Hepatocyte (in vitro differentiated cells): ENCODE results near the gene DAGLB. TPM values are rescaled to one million over a fixed set of nuclear protein-coding genes. Genes with fewer than 3 reads are reported as not detected.

ENCODE experiments used
- DNase-seq: peaks from one replicate; pipeline ENCODE4 v3.0.0-alpha.2; 2016; ENCODE audit warnings: low spot score
- H2AFZ ChIP-seq: fragments of 200-600 bp; sonication (generic); 2 replicates; pipeline ENCODE4 v1.6.0; 2016; ENCODE audit warnings: antibody characterized with exemption, mild to moderate bottlenecking
- H3K27ac ChIP-seq: fragments of 200-600 bp; sonication (generic); 2 replicates; pipeline ENCODE4 v1.5.1; 2016; ENCODE audit warnings: mild to moderate bottlenecking
- H3K27me3 ChIP-seq: fragments of 200-600 bp; sonication (generic); 2 replicates; pipeline ENCODE4 v1.6.1; 2016
- H3K36me3 ChIP-seq: fragments of 200-600 bp; sonication (generic); replicated peaks from 2 replicates; pipeline ENCODE4 v1.5.1; 2016; ENCODE audit warnings: low read depth; ENCODE audit not compliant: insufficient read depth
- H3K4me1 ChIP-seq: fragments of 200-600 bp; sonication (generic); 2 replicates; pipeline ENCODE4 v1.5.1; 2016; ENCODE audit warnings: mild to moderate bottlenecking, moderate library complexity; ENCODE audit not compliant: insufficient read depth
- H3K4me2 ChIP-seq: fragments of 200-600 bp; sonication (generic); 2 replicates; pipeline ENCODE4 v1.6.0; 2016
- H3K4me3 ChIP-seq: fragments of 200-600 bp; sonication (generic); 2 replicates; pipeline ENCODE4 v1.5.1; 2016; ENCODE audit warnings: mild to moderate bottlenecking
- H3K79me2 ChIP-seq: fragments of 200-600 bp; sonication (generic); 2 replicates; pipeline ENCODE4 v1.6.0; 2017; ENCODE audit warnings: mild to moderate bottlenecking
- H3K9me2 ChIP-seq: fragments of 200-600 bp; sonication (generic); replicated peaks from 2 replicates; pipeline ENCODE4 v1.6.0; 2017; ENCODE audit warnings: mild to moderate bottlenecking; ENCODE audit not compliant: insufficient read depth
- H3K9me3 ChIP-seq: fragments of 200-600 bp; sonication (generic); 2 replicates; pipeline ENCODE4 v1.5.1; 2016; ENCODE audit warnings: low read depth, mild to moderate bottlenecking
- H4K20me1 ChIP-seq: fragments of 200-600 bp; sonication (generic); 2 replicates; pipeline ENCODE4 v1.6.0; 2016; ENCODE audit warnings: mild to moderate bottlenecking; ENCODE audit not compliant: insufficient read depth, poor library complexity, severe bottlenecking
- CTCF ChIP-seq: fragments of 200-600 bp; sonication (generic); IDR thresholded peaks from 2 replicates; pipeline ENCODE4 v1.5.1; 2016; ENCODE audit warnings: antibody characterized with exemption, mild to moderate bottlenecking; ENCODE audit not compliant: poor library complexity
- EZH2 ChIP-seq: fragments of 200-600 bp; sonication (generic); IDR thresholded peaks from 2 replicates; pipeline ENCODE4 v1.6.1; 2016; ENCODE audit warnings: antibody characterized with exemption, mild to moderate bottlenecking, borderline replicate concordance
- EZH2phosphoT487 ChIP-seq: fragments of 200-600 bp; sonication (generic); IDR thresholded peaks from one replicate; pipeline ENCODE4 v1.6.1; 2018; ENCODE audit warnings: antibody characterized with exemption, mild to moderate bottlenecking, low read depth, moderate library complexity; ENCODE audit not compliant: unreplicated experiment, severe bottlenecking
- WGBS: methylation state at CpG from one replicate; pipeline ENCODE4 v1.1.6; 2016; ENCODE audit warnings: low lambda C conversion rate; ENCODE audit errors: missing lambda C conversion rate; 5-methylcytosine and 5-hydroxymethylcytosine counted together
- polyA plus RNA-seq: library from polyadenylated mRNA; unstranded; fragments of >200 nt; fragmentation: Nextera tagmentation; extraction: Ambion mirVana; gene quantifications from 2 replicates; pipeline ENCODE4 v1.2.1, GENCODE V29; 2016
- total RNA-seq: library from RNA; depleted of rRNA; stranded (reverse); fragments of >200 nt; gene quantifications from 2 replicates; pipeline ENCODE4 v1.2.3, GENCODE V29; 2014

DAGLB gene
- total and polyA plus RNA-seq, 2 experiments from 2014 or later, result 17.5 to 22.2 TPM

- 94% methylated on average over 18 of the region's 18 CpGs for WGBS
Measured at GRCh38 chr7:6423942-6424701, 23.6 kb downstream of the DAGLB start.

GRCh38 chr7:6422926-6423632, 24.7 kb downstream of the DAGLB start:
- no peaks in the 10 kb centered on the region for H3K27me3 ChIP-seq
- H3K9me3 ChIP-seq, result no peaks in the 10 kb centered on the region
- no peak overlapping the region for H3K4me2 ChIP-seq
- no peak overlapping the region for H2AFZ ChIP-seq
- WGBS, result 98% methylated on average over 18 of the region's 18 CpGs
- no peak for DNase-seq
- no peaks in the 10 kb centered on the region for H3K79me2 ChIP-seq
- no peaks in the 10 kb centered on the region for H4K20me1 ChIP-seq
- H3K4me1 ChIP-seq, result no peaks in the 10 kb centered on the region
- TF ChIP-seq EZH2, result no peak
- TF ChIP-seq EZH2phosphoT487, result no peak
- no peak for TF ChIP-seq CTCF
- no peak overlapping the region for H3K4me3 ChIP-seq
- H3K9me2 ChIP-seq, result no peaks in the 10 kb centered on the region
- no peak overlapping the region for H3K27ac ChIP-seq
- no peaks in the 10 kb centered on the region for H3K36me3 ChIP-seq

More at GRCh38 chr7:6423942-6424701, 23.6 kb downstream of the DAGLB start:
- H4K20me1 ChIP-seq, result no peaks in the 10 kb centered on the region
- H3K4me1 ChIP-seq, result no peaks in the 10 kb centered on the region
- H3K27ac ChIP-seq, result no peak overlapping the region
- peak; percentile 5 for TF ChIP-seq CTCF
- no peak for TF ChIP-seq EZH2
- no peak overlapping the region for H2AFZ ChIP-seq
- H3K4me2 ChIP-seq, result no peak overlapping the region
- H3K4me3 ChIP-seq, result no peak overlapping the region
- H3K9me3 ChIP-seq, result no peaks in the 10 kb centered on the region
- no peak for DNase-seq
- no peaks in the 10 kb centered on the region for H3K9me2 ChIP-seq
- H3K36me3 ChIP-seq, result no peaks in the 10 kb centered on the region
- no peaks in the 10 kb centered on the region for H3K27me3 ChIP-seq
- H3K79me2 ChIP-seq, result no peaks in the 10 kb centered on the region

- H3K9me2 ChIP-seq, result no peaks in the 10 kb centered on the region
- no peaks in the 10 kb centered on the region for H3K36me3 ChIP-seq
- H3K9me3 ChIP-seq, result no peaks in the 10 kb centered on the region
- DNase-seq, result no peak
- no peak overlapping the region for H2AFZ ChIP-seq
- no peaks in the 10 kb centered on the region for H3K79me2 ChIP-seq
- no peaks in the 10 kb centered on the region for H3K27me3 ChIP-seq
- no peak overlapping the region for H3K4me2 ChIP-seq
- H3K4me1 ChIP-seq, result no peaks in the 10 kb centered on the region
- no peak overlapping the region for H3K4me3 ChIP-seq
- no peak overlapping the region for H3K27ac ChIP-seq
- TF ChIP-seq CTCF (no peak), EZH2phosphoT487 (no peak), EZH2 (no peak)
- no peaks in the 10 kb centered on the region for H4K20me1 ChIP-seq
- WGBS, result 95% methylated on average over 16 of the region's 16 CpGs
Measured at GRCh38 chr7:6422095-6422494, 25.7 kb downstream of the DAGLB start.
